Bronchial epithelial cell (primary cell): Measurements from ENCODE around the gene PTPN6. TPM values are rescaled to one million over a fixed set of nuclear protein-coding genes. Genes with fewer than 3 reads are reported as not detected.

Source experiments
- DNase-seq: peaks from one replicate; pipeline ENCODE4 v3.0.0-alpha.2; 2010; ENCODE audit warnings: low read depth
- FAIRE-seq: peaks from 2 replicates; lab custom pipeline; 2011; peaks lifted over from hg19 to GRCh38; lab: Jason Lieb, UNC
- H3K27me3 ChIP-seq: 2 replicates; pipeline ENCODE4 v1.5.1; 2011; ENCODE audit warnings: low read length; ENCODE audit not compliant: control insufficient read depth, insufficient read depth
- H3K36me3 ChIP-seq: 2 replicates; pipeline ENCODE4 v1.5.1; 2011; ENCODE audit warnings: low read length; ENCODE audit not compliant: control insufficient read depth, insufficient read depth
- H3K4me3 ChIP-seq: 2 replicates; pipeline ENCODE4 v1.5.1; 2011; ENCODE audit warnings: mild to moderate bottlenecking, low read depth, low read length, control low read depth
- CTCF ChIP-seq: IDR thresholded peaks from 2 replicates; pipeline ENCODE4 v1.5.1; 2011; ENCODE audit warnings: mild to moderate bottlenecking, moderate library complexity, low read length, control low read depth, inconsistent platforms; ENCODE audit not compliant: insufficient read depth, severe bottlenecking
- total RNA-seq: library from RNA; depleted of rRNA; stranded (reverse); fragments of >200 nt; gene quantifications from 2 replicates; pipeline ENCODE4 v1.2.1, GENCODE V29; 2014

The PTPN6 gene
- total RNA-seq, 1 donor from 2014 or later, result 12.4 TPM

DNA sequence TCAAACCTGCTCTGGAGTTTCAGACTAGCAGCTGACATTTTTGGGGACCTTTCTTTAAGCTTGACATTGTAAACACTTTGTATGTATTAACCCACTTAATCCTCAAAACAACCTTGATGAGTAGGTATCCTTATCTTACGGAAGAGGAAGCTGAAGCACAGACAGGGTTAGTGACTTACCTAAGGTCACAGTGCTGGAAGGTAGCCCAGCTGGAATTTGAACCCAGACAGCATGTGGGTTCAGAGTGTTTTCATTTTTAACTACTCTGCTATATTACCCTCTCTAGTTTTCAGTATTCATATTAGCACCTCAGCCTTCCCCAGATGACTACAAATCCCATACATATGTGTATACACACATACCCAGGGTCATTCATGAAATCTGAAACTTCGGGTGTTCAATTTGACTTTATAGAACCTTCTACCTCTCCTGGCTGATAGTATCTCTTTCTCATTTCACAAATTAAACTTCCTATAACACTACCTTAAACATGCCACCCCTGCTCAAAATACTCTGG, 53.2 kb downstream of the PTPN6 start:
- no peak for DNase-seq
- no peak overlapping the region for H3K4me3 ChIP-seq
- TF ChIP-seq CTCF, result no peak
- H3K27me3 ChIP-seq, result no peaks in the 10 kb centered on the region
- peaks cover 1% of the 10 kb centered on the region for H3K36me3 ChIP-seq
- no peak for FAIRE-seq

GRCh38 chr12:7004840-7005239, 53.7 kb downstream of the PTPN6 start:
- Histone ChIP-seq H3K4me3 (no peak overlapping the region), H3K27me3 (no peaks in the 10 kb centered on the region), H3K36me3 (peaks cover 1% of the 10 kb centered on the region)
- DNase-seq (no peak), FAIRE-seq (no peak)
- TF ChIP-seq CTCF, result no peak

GRCh38 chr12:7005311-7005710, 54.2 kb downstream of the PTPN6 start:
- no peak for TF ChIP-seq CTCF
- no peak overlapping the region for H3K4me3 ChIP-seq
- H3K36me3 ChIP-seq, result peaks cover 1% of the 10 kb centered on the region
- no peak for DNase-seq
- no peak for FAIRE-seq
- no peaks in the 10 kb centered on the region for H3K27me3 ChIP-seq

GRCh38 chr12:7006639-7007038, 55.5 kb downstream of the PTPN6 start:
- DNase-seq (no peak), FAIRE-seq (no peak)

DNA sequence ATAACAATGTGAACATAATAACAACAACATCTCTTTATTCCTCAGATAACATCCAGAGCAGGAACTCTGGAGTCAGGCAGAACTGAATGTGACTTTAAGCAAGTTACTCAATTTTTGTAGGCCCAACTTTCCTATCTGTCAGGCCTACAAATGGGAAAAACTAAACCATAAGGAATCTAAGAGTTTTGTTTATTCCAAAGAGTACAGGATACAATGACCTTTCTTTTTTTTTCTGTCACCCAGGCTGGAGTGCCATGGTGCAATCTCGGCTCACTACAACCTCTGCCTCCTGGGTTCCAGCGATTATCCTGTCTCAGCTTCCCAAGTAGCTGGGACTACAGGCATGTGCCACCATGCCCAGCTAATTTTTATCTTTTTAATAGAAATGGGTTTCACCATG, 57.7 kb downstream of the PTPN6 start:
- Histone ChIP-seq H3K27me3 (no peaks in the 10 kb centered on the region), H3K4me3 (no peak overlapping the region), H3K36me3 (peaks cover 1% of the 10 kb centered on the region)
- FAIRE-seq (no peak), DNase-seq (no peak)
- TF ChIP-seq CTCF, result no peak

More at GRCh38 chr12:7006639-7007038, 55.5 kb downstream of the PTPN6 start:
- H3K27me3 ChIP-seq, result no peaks in the 10 kb centered on the region
- TF ChIP-seq CTCF, result no peak
- H3K36me3 ChIP-seq, result no peaks in the 10 kb centered on the region
- no peak overlapping the region for H3K4me3 ChIP-seq

- peaks cover 1% of the 10 kb centered on the region for H3K36me3 ChIP-seq
- FAIRE-seq, result no peak
These were observed 58.4 kb downstream of the PTPN6 start for GRCh38 chr12:7009512-7009911.

More at GRCh38 chr12:7009512-7009911, 58.4 kb downstream of the PTPN6 start:
- no peak for TF ChIP-seq CTCF
- no peak overlapping the region for H3K4me3 ChIP-seq
- H3K27me3 ChIP-seq, result no peaks in the 10 kb centered on the region
- DNase-seq, result no peak
